Dermis microvascular lymphatic vessel endothelial cell (primary cell): Measurements from ENCODE around the gene SERGEF. TPM values are rescaled to one million over a fixed set of nuclear protein-coding genes. Genes with fewer than 3 reads are reported as not detected.
A peak's percentile ranks its signal among the peaks of the same experiment; 100 is the strongest.
"Not testable (repeated sequence)": the region's sequence is repeated elsewhere in the genome, so short reads cannot be mapped to it uniquely, and the experiment has no call there.

Experiments
- DNase-seq, 2 donors: peaks; one replicate each; pipeline versions ENCODE4 v3.0.0 to v3.0.0-alpha.2; 2010; ENCODE audit warnings: low read depth in 2 of 2
- total RNA-seq: library from RNA; depleted of rRNA; stranded (reverse); fragments of >200 nt; gene quantifications from 2 replicates; pipeline ENCODE4 v1.2.1, GENCODE V29; 2014

The SERGEF gene
- total RNA-seq, 1 donor from 2014 or later: 18.7 TPM

GRCh38 chr11:17907046-17907445 is 105.8 kb downstream of the SERGEF start:
- no peak for DNase-seq

- DNase-seq: peak in 1 of 2 donors; percentile 8
These were observed 106.4 kb downstream of the SERGEF start for GRCh38 chr11:17906436-17906835.

GRCh38 chr11:17905477-17905876 is 107.4 kb downstream of the SERGEF start:
- no peak for DNase-seq

GRCh38 chr11:17901481-17901880 is 111.4 kb downstream of the SERGEF start:
- DNase-seq: no peak

GRCh38 chr11:17898782-17899181 is 114.1 kb downstream of the SERGEF start:
- DNase-seq: no peak

- DNase-seq: no peak
These were observed 114.8 kb downstream of the SERGEF start for GRCh38 chr11:17898071-17898470.

GRCh38 chr11:17897495-17897894 is 115.4 kb downstream of the SERGEF start:
- DNase-seq: no peak

GRCh38 chr11:17896496-17897151 is 116.2 kb downstream of the SERGEF start:
- DNase-seq: not testable (repeated sequence)

GRCh38 chr11:17894929-17895658 is 117.8 kb downstream of the SERGEF start:
- no peak for DNase-seq

GRCh38 chr11:17892409-17892808 is 120.4 kb downstream of the SERGEF start:
- DNase-seq: no peak

GRCh38 chr11:17890325-17890724 is 122.5 kb downstream of the SERGEF start:
- no peak for DNase-seq

- no peak for DNase-seq
These were observed 125.1 kb downstream of the SERGEF start for GRCh38 chr11:17887779-17888178.

- no peak for DNase-seq
These were observed 128.9 kb downstream of the SERGEF start for GRCh38 chr11:17883946-17884345.

- DNase-seq: no peak
These were observed 129.8 kb downstream of the SERGEF start for GRCh38 chr11:17883057-17883456.

- no peak for DNase-seq
These were observed 134.1 kb downstream of the SERGEF start for GRCh38 chr11:17878743-17879142.

- DNase-seq: no peak
These were observed 135.0 kb downstream of the SERGEF start for GRCh38 chr11:17877886-17878285.

- no peak for DNase-seq
These were observed 136.0 kb downstream of the SERGEF start for GRCh38 chr11:17876827-17877226.

GRCh38 chr11:17875891-17876290 is 137.0 kb downstream of the SERGEF start:
- no peak for DNase-seq

- peak in 1 of 2 donors; percentile 46 for DNase-seq
These were observed 139.3 kb downstream of the SERGEF start for GRCh38 chr11:17873586-17873985.

GRCh38 chr11:17868398-17868797 is 144.4 kb downstream of the SERGEF start:
- DNase-seq: not testable (repeated sequence)

- no peak for DNase-seq
These were observed 145.5 kb downstream of the SERGEF start for GRCh38 chr11:17867341-17867740.

GRCh38 chr11:17865765-17866428 is 146.9 kb downstream of the SERGEF start:
- peak in 1 of 2 donors; percentile 6 for DNase-seq
